Neural progenitor cell (in vitro differentiated cells): ENCODE measurements around the gene NBAS. TPM values are rescaled to one million over a fixed set of nuclear protein-coding genes. Genes with fewer than 3 reads are reported as not detected.

Source experiments
- DNase-seq: peaks from one replicate; pipeline ENCODE4 v3.0.0-alpha.2; 2016; ENCODE audit warnings: low spot score
- H2AFZ ChIP-seq: fragments of 200-600 bp; sonication (generic); replicated peaks from 2 replicates; pipeline ENCODE4 v1.6.1; 2016; ENCODE audit warnings: antibody characterized with exemption
- H3F3A ChIP-seq: fragments of 200-600 bp; sonication (generic); 2 replicates; pipeline ENCODE4 v1.6.1; 2016; ENCODE audit warnings: antibody characterized with exemption, low read depth
- H3K27ac ChIP-seq: fragments of 200-600 bp; sonication (generic); 2 replicates; pipeline ENCODE4 v1.5.1; 2016; ENCODE audit warnings: mild to moderate bottlenecking
- H3K27me3 ChIP-seq: fragments of 200-600 bp; sonication (generic); 2 replicates; pipeline ENCODE4 v1.6.1; 2016; ENCODE audit warnings: mild to moderate bottlenecking, moderate library complexity
- H3K36me3 ChIP-seq: fragments of 200-600 bp; sonication (generic); 2 replicates; pipeline ENCODE4 v1.5.1; 2016
- H3K4me1 ChIP-seq: fragments of 200-600 bp; sonication (generic); 2 replicates; pipeline ENCODE4 v1.6.1; 2016; ENCODE audit warnings: mixed run types
- H3K4me2 ChIP-seq: fragments of 200-600 bp; sonication (generic); 2 replicates; pipeline ENCODE4 v1.6.1; 2016
- H3K4me3 ChIP-seq: fragments of 200-600 bp; sonication (generic); 2 replicates; pipeline ENCODE4 v1.5.1; 2016
- H3K79me2 ChIP-seq: fragments of 200-600 bp; sonication (generic); 2 replicates; pipeline ENCODE4 v1.6.1; 2016; ENCODE audit warnings: low read depth
- H3K9ac ChIP-seq: fragments of 200-600 bp; sonication (generic); 2 replicates; pipeline ENCODE4 v1.6.1; 2016
- H3K9me3 ChIP-seq: fragments of 200-600 bp; sonication (generic); 2 replicates; pipeline ENCODE4 v1.5.1; 2016; ENCODE audit warnings: low read depth
- H4K20me1 ChIP-seq: fragments of 200-600 bp; sonication (generic); 2 replicates; pipeline ENCODE4 v1.6.1; 2016; ENCODE audit warnings: low read depth
- H3K27ac Mint-ChIP-seq: 3 replicates; pipeline ENCODE4 v1.8.0; 2021; ENCODE audit warnings: mixed read lengths
- H3K27me3 Mint-ChIP-seq: 2 replicates; pipeline ENCODE4 v1.8.0; 2022; ENCODE audit warnings: low read depth, mild to moderate bottlenecking, inconsistent platforms, moderate library complexity, mixed read lengths; ENCODE audit not compliant: insufficient read depth
- H3K36me3 Mint-ChIP-seq: 3 replicates; pipeline ENCODE4 v1.8.0; 2021; ENCODE audit warnings: mixed read lengths
- H3K4me1 Mint-ChIP-seq: 3 replicates; pipeline ENCODE4 v1.8.0; 2021; ENCODE audit warnings: mixed read lengths
- H3K4me3 Mint-ChIP-seq: 3 replicates; pipeline ENCODE4 v1.8.0; 2021; ENCODE audit warnings: mild to moderate bottlenecking, moderate library complexity, mixed read lengths
- H3K9me3 Mint-ChIP-seq: 3 replicates; pipeline ENCODE4 v1.8.0; 2020; ENCODE audit warnings: mixed read lengths
- CTCF ChIP-seq: fragments of 200-600 bp; sonication (generic); IDR thresholded peaks from 2 replicates; pipeline ENCODE4 v1.5.1; 2017; ENCODE audit warnings: antibody characterized with exemption, mild to moderate bottlenecking
- EZH2 ChIP-seq: fragments of 200-600 bp; sonication (generic); IDR thresholded peaks from 2 replicates; pipeline ENCODE4 v1.6.1; 2017; ENCODE audit warnings: antibody characterized with exemption, mild to moderate bottlenecking, moderate library complexity
- EZH2phosphoT487 ChIP-seq: fragments of 200-600 bp; sonication (generic); IDR thresholded peaks from 2 replicates; pipeline ENCODE4 v1.6.1; 2017; ENCODE audit warnings: antibody characterized with exemption
- total RNA-seq: library from RNA; depleted of rRNA; stranded (reverse); fragments of >200 nt; gene quantifications from 2 replicates; pipeline ENCODE4 v1.2.3, GENCODE V29; 2015; ENCODE audit warnings: low replicate concordance

NBAS gene
- total RNA-seq, 1 donor from 2014 or later: 58.0 TPM

DNA sequence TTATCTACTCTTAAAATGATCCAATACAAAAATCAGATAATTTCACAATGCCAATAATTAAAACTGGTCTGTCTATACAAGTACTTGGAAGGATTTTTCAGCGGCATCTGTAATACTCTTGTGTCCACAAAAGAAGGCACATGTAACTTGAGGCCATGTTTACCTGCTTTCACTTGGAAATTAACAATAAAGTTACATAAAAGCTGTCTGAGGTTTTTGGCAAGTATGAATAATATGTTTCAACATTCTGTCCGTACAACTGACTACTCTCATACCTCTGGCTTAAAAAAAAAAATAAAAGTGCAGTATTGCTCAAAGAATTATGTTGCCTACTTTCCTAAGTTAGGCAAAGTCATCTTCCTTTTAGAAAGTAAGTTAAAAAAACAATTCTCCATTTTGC is 253.6 kb downstream of the NBAS start:
- Histone ChIP-seq H3K27ac (no peak overlapping the region), H3F3A (no peaks in the 10 kb centered on the region), H3K79me2 (no peaks in the 10 kb centered on the region), H3K4me1 (no peaks in the 10 kb centered on the region), H3K36me3 (no peaks in the 10 kb centered on the region), H3K27me3 (no peaks in the 10 kb centered on the region), H3K9me3 (no peaks in the 10 kb centered on the region), H2AFZ (no peak overlapping the region), H4K20me1 (no peaks in the 10 kb centered on the region), H3K4me2 (no peak overlapping the region), H3K9ac (no peak overlapping the region), H3K4me3 (no peak overlapping the region)
- TF ChIP-seq EZH2 (no peak), CTCF (no peak), EZH2phosphoT487 (no peak)
- Mint-ChIP-seq H3K4me3 (no peak overlapping the region), H3K4me1 (no peaks in the 10 kb centered on the region), H3K36me3 (peaks cover 22% of the 10 kb centered on the region), H3K27ac (no peak overlapping the region), H3K27me3 (no peaks in the 10 kb centered on the region), H3K9me3 (no peaks in the 10 kb centered on the region)
- DNase-seq: no peak

GRCh38 chr2:15306706-15307105 is 254.4 kb downstream of the NBAS start:
- H3K36me3 Mint-ChIP-seq: peaks cover 24% of the 10 kb centered on the region

DNA sequence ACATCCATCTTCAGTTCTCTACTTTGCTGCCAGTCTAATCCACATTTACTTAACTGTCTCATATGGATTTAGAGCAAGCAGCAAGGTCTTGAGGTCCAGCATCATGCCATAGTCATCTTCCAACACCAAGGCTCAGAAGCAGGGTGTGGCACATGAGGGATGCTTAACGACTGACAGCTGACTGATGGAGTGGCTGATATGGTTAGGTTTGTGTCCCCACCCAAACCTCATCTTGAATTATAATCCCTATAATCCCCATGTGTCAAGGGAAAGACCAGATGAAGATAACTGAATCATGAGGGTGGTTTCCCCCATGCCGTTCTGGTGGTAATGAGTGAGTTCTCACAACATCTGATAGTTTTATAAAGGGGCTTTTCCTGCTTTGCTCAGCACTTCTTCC is 257.3 kb downstream of the NBAS start:
- Histone ChIP-seq H3F3A (no peaks in the 10 kb centered on the region), H3K9me3 (no peaks in the 10 kb centered on the region), H3K27me3 (no peaks in the 10 kb centered on the region), H4K20me1 (no peaks in the 10 kb centered on the region), H3K79me2 (no peaks in the 10 kb centered on the region), H3K4me1 (no peaks in the 10 kb centered on the region), H3K4me2 (no peak overlapping the region), H2AFZ (no peak overlapping the region), H3K27ac (no peak overlapping the region), H3K9ac (no peak overlapping the region), H3K36me3 (no peaks in the 10 kb centered on the region), H3K4me3 (no peak overlapping the region)
- H3K36me3 Mint-ChIP-seq: peaks cover 33% of the 10 kb centered on the region
- TF ChIP-seq EZH2phosphoT487: no peak
- no peak for TF ChIP-seq CTCF
- no peak for TF ChIP-seq EZH2
- no peak overlapping the region for H3K27ac Mint-ChIP-seq
- no peaks in the 10 kb centered on the region for H3K9me3 Mint-ChIP-seq
- no peak for DNase-seq
- peaks cover 4% of the 10 kb centered on the region for H3K4me1 Mint-ChIP-seq
- H3K27me3 Mint-ChIP-seq: peaks cover 2% of the 10 kb centered on the region
- H3K4me3 Mint-ChIP-seq: no peak overlapping the region

More at GRCh38 chr2:15306706-15307105, 254.4 kb downstream of the NBAS start:
- Mint-ChIP-seq H3K27ac (no peak overlapping the region), H3K27me3 (peaks cover 2% of the 10 kb centered on the region), H3K4me1 (no peaks in the 10 kb centered on the region), H3K4me3 (no peak overlapping the region), H3K9me3 (no peaks in the 10 kb centered on the region)
- H3K9me3 ChIP-seq: no peaks in the 10 kb centered on the region
- no peak overlapping the region for H3K4me2 ChIP-seq
- H3K4me1 ChIP-seq: no peaks in the 10 kb centered on the region
- no peaks in the 10 kb centered on the region for H3F3A ChIP-seq
- no peak overlapping the region for H2AFZ ChIP-seq
- H3K27me3 ChIP-seq: no peaks in the 10 kb centered on the region
- DNase-seq: no peak
- H3K79me2 ChIP-seq: no peaks in the 10 kb centered on the region
- no peak overlapping the region for H3K4me3 ChIP-seq
- TF ChIP-seq EZH2phosphoT487: no peak
- no peak for TF ChIP-seq CTCF
- no peak for TF ChIP-seq EZH2
- H3K9ac ChIP-seq: no peak overlapping the region
- no peaks in the 10 kb centered on the region for H4K20me1 ChIP-seq
- no peak overlapping the region for H3K27ac ChIP-seq
- no peaks in the 10 kb centered on the region for H3K36me3 ChIP-seq
